Liver (tissue), 9 donors: ENCODE results near the gene DLGAP4. TPM values are rescaled to one million over a fixed set of nuclear protein-coding genes. Genes with fewer than 3 reads are reported as not detected.

Source experiments
- DNase-seq: peaks from one replicate; pipeline ENCODE4 v3.0.0-alpha.2; 2017; ENCODE audit warnings: low spot score
- H3K27ac ChIP-seq, 2 donors: one replicate each; pipeline ENCODE4 v1.7.0; 2013; ENCODE audit warnings: inconsistent platforms in 2 of 2, low read length in 2 of 2, control low read depth in 1 of 2, low read depth in 1 of 2, mild to moderate bottlenecking in 1 of 2
- H3K27me3 ChIP-seq, 4 donors: one replicate each; pipeline versions ENCODE4 v1.6.1 to v1.7.0; 2013; ENCODE audit warnings: low read length in 3 of 4, inconsistent platforms in 1 of 4, mild to moderate bottlenecking in 1 of 4, moderate library complexity in 1 of 4; ENCODE audit not compliant: control insufficient read depth in 4 of 4, insufficient read depth in 4 of 4
- H3K36me3 ChIP-seq, 4 donors: one replicate each; pipeline versions ENCODE4 v1.6.1 to v1.7.0; 2013; ENCODE audit warnings: low read length in 3 of 4, mild to moderate bottlenecking in 3 of 4, low read depth in 1 of 4, moderate library complexity in 1 of 4; ENCODE audit not compliant: control insufficient read depth in 4 of 4, insufficient read depth in 3 of 4
- H3K4me1 ChIP-seq, 4 donors: one replicate each; pipeline versions ENCODE4 v1.6.1 to v1.7.0; 2013; ENCODE audit warnings: low read length in 3 of 4, mild to moderate bottlenecking in 3 of 4, moderate library complexity in 1 of 4; ENCODE audit not compliant: control insufficient read depth in 4 of 4, insufficient read depth in 4 of 4
- H3K4me3 ChIP-seq, 3 donors: one replicate each; pipeline versions ENCODE4 v1.6.1 to v1.7.0; 2013; ENCODE audit warnings: low read length in 3 of 3, control low read depth in 1 of 3, low read depth in 1 of 3, mild to moderate bottlenecking in 1 of 3
- H3K9ac ChIP-seq, 2 donors: one replicate each; pipeline ENCODE4 v1.7.0; 2013; ENCODE audit warnings: low read length in 2 of 2, mild to moderate bottlenecking in 2 of 2, moderate library complexity in 2 of 2, control low read depth in 1 of 2, low read depth in 1 of 2
- H3K9me3 ChIP-seq, 4 donors: one replicate each; pipeline versions ENCODE4 v1.6.1 to v1.7.0; 2013; ENCODE audit warnings: low read length in 3 of 4; ENCODE audit not compliant: control insufficient read depth in 4 of 4
- EGR1 ChIP-seq, 2 donors: IDR thresholded peaks; 2 replicates each; pipeline ENCODE4 v1.6.1; 2016 to 2018; ENCODE audit warnings: antibody characterized with exemption in 2 of 2, low read depth in 2 of 2
- HNF4A ChIP-seq, 2 donors: conservative IDR thresholded peaks; 2 replicates each; pipeline ENCODE4 v1.6.1; 2016; ENCODE audit warnings: antibody characterized with exemption in 2 of 2, mild to moderate bottlenecking in 2 of 2
- HNF4G ChIP-seq: IDR thresholded peaks from 2 replicates; pipeline ENCODE4 v1.6.1; 2016; ENCODE audit warnings: antibody characterized with exemption
- JUND ChIP-seq, 2 donors: IDR thresholded peaks; 2 replicates each; pipeline ENCODE4 v1.6.1; 2016; ENCODE audit warnings: antibody characterized with exemption in 2 of 2
- NR2F2 ChIP-seq: IDR thresholded peaks from 2 replicates; pipeline ENCODE4 v1.6.1; 2016; ENCODE audit warnings: antibody characterized with exemption
- RAD21 ChIP-seq, 2 donors: IDR thresholded peaks; 2 replicates each; pipeline ENCODE4 v1.6.1; 2016; ENCODE audit warnings: antibody characterized with exemption in 2 of 2, mild to moderate bottlenecking in 2 of 2
- SP1 ChIP-seq: IDR thresholded peaks from 2 replicates; pipeline ENCODE4 v1.6.1; 2018; ENCODE audit warnings: antibody characterized with exemption, mild to moderate bottlenecking
- YY1 ChIP-seq: IDR thresholded peaks from 2 replicates; pipeline ENCODE4 v1.6.1; 2016; ENCODE audit warnings: antibody characterized with exemption, mild to moderate bottlenecking
- WGBS: extraction: QIAGEN DNeasy Blood & Tissue Kit; methylation state at CpG from one replicate; pipeline ENCODE4 v1.1.7; 2013; 5-methylcytosine and 5-hydroxymethylcytosine counted together
- polyA plus RNA-seq, 2 donors: library from polyadenylated mRNA; stranded (reverse) in 1 of 2; unstranded in 1 of 2; fragments of 200-250 nt in 1 of 2; fragments of >200 nt in 1 of 2; fragmentation: Nextera tagmentation in 1 of 2; extraction: Ambion mirVana in 1 of 2; gene quantifications; one replicate each; pipeline versions ENCODE4 v1.2.1 to v1.2.3, GENCODE V29; 2013 to 2015
- total RNA-seq, 2 donors: library from RNA; depleted of rRNA; stranded (reverse); fragments of >200 nt; gene quantifications; one replicate each; pipeline ENCODE4 v1.2.3, GENCODE V29; 2014
- TF ChIP-seq, protein P1 (sequence below): IDR thresholded peaks from 2 replicates; pipeline ENCODE4 v1.6.1; 2016; ENCODE audit warnings: antibody characterized with exemption
- TF ChIP-seq, protein P2 (sequence below): IDR thresholded peaks from 2 replicates; pipeline ENCODE4 v1.6.1; 2016; ENCODE audit warnings: antibody characterized with exemption
- TF ChIP-seq, protein P3 (sequence below): IDR thresholded peaks from 2 replicates; pipeline ENCODE4 v1.6.1; 2016; ENCODE audit warnings: antibody characterized with exemption
- TF ChIP-seq, protein P4 (sequence below): fragments of 150-350 bp; IDR thresholded peaks from 2 replicates; pipeline ENCODE4 v1.5.1; 2017; ENCODE audit warnings: improper control_type of control experiment, low read depth, low read length; ENCODE audit not compliant: missing input control
- TF ChIP-seq, protein P5 (sequence below): IDR thresholded peaks from 2 replicates; pipeline ENCODE4 v1.6.1; 2016; ENCODE audit warnings: antibody characterized with exemption, mild to moderate bottlenecking
- donor health status: healthy.
- donor health status: healthy.
- donor health status: healthy.
- donor health status: healthy.
- donor health status: healthy.

Gene DLGAP4
- total and polyA plus RNA-seq, 4 donors, result 2.9 to 18.7 (median 11.2) TPM

DNA sequence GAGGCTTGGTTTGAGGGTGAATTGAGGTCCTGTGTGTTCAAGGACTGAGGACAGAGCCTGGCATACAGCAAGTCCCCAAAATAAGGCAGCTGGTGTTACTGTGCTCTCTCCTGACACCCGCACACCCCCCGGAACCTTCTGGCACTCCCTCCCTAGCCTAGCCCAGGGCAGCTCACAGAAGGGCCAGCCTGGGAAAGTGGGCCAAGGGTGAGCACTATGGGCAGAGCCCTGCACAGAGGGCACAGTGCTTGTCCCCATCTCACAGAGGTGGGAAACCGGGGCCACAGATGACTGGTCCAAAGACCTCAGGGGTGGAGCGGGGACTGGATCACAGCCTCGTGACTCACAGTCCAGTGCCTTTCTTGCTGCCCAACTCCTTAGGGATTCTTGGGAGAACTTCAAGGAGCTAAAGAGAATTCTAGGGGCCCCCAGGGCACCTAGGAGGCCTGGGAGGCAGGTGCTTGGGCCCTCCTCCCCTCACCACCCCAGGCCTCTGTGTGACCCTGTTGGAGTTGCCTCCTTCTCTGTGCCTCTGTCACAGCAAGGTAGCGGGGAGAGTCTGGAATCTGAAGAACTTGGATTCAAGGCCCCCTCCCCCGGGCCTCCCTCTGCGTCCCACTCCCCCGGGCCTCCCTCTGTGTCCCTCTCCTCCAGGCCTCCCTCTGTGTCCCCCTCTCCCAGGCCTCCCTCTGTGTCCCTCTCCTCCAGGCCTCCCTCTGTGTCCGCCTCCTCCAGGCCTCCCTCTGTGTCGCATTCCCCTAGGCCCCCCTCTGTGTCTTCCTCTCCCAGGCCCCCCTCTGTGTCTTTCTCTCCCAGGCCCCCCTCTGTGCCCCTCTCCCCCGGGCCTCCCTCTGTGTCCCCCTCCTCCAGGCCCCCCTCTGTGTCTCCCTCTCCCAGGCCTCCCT lies 13.5 kb downstream of the DLGAP4 start:
- no peaks in the 10 kb centered on the region for H3K4me1 ChIP-seq
- no peak for DNase-seq
- no peak overlapping the region for H3K27ac ChIP-seq
- no peak overlapping the region for H3K4me3 ChIP-seq
- H3K27me3 ChIP-seq, result no peaks in the 10 kb centered on the region
- H3K9ac ChIP-seq, result no peak overlapping the region
- H3K36me3 ChIP-seq, result no peaks in the 10 kb centered on the region
- no peaks in the 10 kb centered on the region for H3K9me3 ChIP-seq
- TF ChIP-seq, protein P1, sequence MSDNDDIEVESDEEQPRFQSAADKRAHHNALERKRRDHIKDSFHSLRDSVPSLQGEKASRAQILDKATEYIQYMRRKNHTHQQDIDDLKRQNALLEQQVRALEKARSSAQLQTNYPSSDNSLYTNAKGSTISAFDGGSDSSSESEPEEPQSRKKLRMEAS, result no peak
- TF ChIP-seq EGR1 (IDR thresholded peaks at IDR 0.05; ENCODE audit: low read depth in 2 of 2), result no peak
- TF ChIP-seq HNF4A (conservative IDR thresholded peaks at IDR 0.05), result no peak
- no peak for TF ChIP-seq JUND (IDR thresholded peaks at IDR 0.05)
- TF ChIP-seq NR2F2, result no peak
- no peak for TF ChIP-seq RAD21 (IDR thresholded peaks at IDR 0.05)
- TF ChIP-seq, protein P2, sequence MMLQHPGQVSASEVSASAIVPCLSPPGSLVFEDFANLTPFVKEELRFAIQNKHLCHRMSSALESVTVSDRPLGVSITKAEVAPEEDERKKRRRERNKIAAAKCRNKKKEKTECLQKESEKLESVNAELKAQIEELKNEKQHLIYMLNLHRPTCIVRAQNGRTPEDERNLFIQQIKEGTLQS, result no peak
- TF ChIP-seq HNF4G, result no peak
- TF ChIP-seq, protein P3, sequence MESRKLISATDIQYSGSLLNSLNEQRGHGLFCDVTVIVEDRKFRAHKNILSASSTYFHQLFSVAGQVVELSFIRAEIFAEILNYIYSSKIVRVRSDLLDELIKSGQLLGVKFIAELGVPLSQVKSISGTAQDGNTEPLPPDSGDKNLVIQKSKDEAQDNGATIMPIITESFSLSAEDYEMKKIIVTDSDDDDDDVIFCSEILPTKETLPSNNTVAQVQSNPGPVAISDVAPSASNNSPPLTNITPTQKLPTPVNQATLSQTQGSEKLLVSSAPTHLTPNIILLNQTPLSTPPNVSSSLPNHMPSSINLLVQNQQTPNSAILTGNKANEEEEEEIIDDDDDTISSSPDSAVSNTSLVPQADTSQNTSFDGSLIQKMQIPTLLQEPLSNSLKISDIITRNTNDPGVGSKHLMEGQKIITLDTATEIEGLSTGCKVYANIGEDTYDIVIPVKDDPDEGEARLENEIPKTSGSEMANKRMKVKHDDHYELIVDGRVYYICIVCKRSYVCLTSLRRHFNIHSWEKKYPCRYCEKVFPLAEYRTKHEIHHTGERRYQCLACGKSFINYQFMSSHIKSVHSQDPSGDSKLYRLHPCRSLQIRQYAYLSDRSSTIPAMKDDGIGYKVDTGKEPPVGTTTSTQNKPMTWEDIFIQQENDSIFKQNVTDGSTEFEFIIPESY, result no peak
- no peak for TF ChIP-seq SP1
- no peak for TF ChIP-seq YY1
- TF ChIP-seq, protein P4, sequence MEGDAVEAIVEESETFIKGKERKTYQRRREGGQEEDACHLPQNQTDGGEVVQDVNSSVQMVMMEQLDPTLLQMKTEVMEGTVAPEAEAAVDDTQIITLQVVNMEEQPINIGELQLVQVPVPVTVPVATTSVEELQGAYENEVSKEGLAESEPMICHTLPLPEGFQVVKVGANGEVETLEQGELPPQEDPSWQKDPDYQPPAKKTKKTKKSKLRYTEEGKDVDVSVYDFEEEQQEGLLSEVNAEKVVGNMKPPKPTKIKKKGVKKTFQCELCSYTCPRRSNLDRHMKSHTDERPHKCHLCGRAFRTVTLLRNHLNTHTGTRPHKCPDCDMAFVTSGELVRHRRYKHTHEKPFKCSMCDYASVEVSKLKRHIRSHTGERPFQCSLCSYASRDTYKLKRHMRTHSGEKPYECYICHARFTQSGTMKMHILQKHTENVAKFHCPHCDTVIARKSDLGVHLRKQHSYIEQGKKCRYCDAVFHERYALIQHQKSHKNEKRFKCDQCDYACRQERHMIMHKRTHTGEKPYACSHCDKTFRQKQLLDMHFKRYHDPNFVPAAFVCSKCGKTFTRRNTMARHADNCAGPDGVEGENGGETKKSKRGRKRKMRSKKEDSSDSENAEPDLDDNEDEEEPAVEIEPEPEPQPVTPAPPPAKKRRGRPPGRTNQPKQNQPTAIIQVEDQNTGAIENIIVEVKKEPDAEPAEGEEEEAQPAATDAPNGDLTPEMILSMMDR, result no peak
- TF ChIP-seq, protein P5, sequence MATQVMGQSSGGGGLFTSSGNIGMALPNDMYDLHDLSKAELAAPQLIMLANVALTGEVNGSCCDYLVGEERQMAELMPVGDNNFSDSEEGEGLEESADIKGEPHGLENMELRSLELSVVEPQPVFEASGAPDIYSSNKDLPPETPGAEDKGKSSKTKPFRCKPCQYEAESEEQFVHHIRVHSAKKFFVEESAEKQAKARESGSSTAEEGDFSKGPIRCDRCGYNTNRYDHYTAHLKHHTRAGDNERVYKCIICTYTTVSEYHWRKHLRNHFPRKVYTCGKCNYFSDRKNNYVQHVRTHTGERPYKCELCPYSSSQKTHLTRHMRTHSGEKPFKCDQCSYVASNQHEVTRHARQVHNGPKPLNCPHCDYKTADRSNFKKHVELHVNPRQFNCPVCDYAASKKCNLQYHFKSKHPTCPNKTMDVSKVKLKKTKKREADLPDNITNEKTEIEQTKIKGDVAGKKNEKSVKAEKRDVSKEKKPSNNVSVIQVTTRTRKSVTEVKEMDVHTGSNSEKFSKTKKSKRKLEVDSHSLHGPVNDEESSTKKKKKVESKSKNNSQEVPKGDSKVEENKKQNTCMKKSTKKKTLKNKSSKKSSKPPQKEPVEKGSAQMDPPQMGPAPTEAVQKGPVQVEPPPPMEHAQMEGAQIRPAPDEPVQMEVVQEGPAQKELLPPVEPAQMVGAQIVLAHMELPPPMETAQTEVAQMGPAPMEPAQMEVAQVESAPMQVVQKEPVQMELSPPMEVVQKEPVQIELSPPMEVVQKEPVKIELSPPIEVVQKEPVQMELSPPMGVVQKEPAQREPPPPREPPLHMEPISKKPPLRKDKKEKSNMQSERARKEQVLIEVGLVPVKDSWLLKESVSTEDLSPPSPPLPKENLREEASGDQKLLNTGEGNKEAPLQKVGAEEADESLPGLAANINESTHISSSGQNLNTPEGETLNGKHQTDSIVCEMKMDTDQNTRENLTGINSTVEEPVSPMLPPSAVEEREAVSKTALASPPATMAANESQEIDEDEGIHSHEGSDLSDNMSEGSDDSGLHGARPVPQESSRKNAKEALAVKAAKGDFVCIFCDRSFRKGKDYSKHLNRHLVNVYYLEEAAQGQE, result no peak
- WGBS, result 77% methylated on average over 12 of the region's 12 CpGs
